T47D (cell line): ENCODE data around the gene MAPK11.
A peak's percentile ranks its signal among the peaks of the same experiment; 100 is the strongest.

Source experiments
- DNase-seq, 2 experiments: peaks; one replicate each; pipeline versions ENCODE4 v3.0.0 to v3.0.0-alpha.2; 2011 to 2012; ENCODE audit warnings: low read depth in 1 of 2, low spot score in 1 of 2
- JUND ChIP-seq: IDR thresholded peaks from 2 replicates; pipeline ENCODE4 v1.6.1; 2012; ENCODE audit warnings: low read depth
- in situ Hi-C: cut with HindIII; loops from 2 replicates; pipeline ENCODE4 v1.10.0; 2016; ENCODE audit warnings: low sequenced_read_pairs, low pct_unique_long_range_greater_than_20kb

The MAPK11 gene

DNA sequence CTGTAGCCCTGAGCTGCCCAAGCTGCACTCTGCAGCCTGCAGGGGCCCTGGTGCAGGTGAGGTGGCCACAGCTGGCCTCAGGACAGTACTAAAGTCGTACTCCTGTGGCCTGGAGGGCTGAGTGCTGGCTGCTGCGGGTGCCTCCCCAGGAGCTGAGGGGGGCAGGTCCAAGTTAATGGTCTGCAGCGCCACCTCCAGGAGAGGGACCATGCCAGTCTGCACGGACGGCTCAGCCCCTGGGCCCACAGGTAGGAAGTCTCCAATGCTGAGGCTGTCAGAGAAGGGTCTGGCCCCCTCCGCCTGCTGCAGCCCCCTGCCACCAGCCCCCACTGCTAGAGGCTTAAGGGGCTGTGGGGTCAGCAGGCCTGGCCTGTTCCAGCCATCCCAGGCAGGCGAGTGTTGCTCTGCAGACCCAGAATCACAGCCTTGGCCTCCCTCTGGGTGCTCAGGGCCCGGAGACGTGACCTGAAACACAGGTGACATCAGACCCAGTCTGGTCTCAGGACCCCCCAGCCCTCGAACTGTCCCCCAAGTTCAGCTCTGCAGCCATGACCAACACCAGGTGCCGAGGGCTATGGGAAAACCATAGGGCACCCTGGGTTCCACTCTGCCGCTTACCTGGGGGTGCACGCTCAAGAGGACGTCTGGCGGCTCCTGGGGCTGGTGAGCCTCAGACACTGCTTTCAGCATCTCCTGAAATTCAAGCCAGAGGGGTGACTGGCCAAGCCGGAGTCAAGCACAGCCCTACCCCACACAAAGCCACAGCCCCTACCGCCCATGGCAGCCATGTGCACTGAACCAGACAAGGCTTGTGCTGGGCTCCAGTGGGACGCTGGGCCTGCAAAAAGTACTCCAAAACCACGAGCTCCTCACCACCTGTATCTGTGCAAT, 48.5 kb downstream of the MAPK11 start:
- no peak for DNase-seq
- in situ Hi-C loops = no loop called here
- no peak for TF ChIP-seq JUND

DNA sequence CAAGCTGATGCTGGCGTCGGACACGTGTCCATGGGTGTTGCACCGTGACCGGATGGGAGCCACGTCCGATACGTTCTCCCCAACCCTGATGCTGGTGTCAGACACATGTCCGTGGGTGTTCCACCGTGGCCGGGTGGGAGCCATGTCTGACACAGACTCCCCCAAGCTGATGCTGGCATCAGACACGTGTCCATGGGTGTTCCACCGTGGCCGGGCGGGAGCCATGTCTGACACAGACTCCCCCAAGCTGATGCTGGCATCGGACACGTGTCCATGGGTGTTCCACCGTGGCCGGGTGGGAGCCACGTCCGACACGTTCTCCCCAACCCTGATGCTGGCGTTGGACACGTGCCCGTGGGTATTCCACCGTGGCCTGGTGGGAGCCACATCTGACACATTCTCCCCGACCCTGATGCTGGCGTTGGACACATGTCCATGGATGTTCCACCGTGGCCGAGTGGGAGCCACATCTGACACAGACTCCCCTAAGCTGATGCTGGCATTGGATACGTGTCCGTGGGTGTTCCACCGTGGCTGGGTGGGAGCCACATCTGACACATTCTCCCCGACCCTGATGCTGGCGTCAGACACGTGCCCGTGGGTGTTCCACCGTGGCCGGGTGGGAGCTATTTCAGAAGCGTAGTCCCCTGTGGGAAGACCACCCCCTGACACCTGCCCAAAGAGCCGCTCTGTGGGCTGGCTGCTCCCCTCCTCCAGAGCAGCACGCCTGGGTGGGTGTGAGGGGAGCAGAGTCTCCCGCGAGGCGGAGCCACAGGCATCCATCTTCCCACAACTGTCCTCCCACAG, 49.4 kb downstream of the MAPK11 start:
- no peak for DNase-seq
- in situ Hi-C loops = no loop called here
- TF ChIP-seq JUND = no peak

DNA sequence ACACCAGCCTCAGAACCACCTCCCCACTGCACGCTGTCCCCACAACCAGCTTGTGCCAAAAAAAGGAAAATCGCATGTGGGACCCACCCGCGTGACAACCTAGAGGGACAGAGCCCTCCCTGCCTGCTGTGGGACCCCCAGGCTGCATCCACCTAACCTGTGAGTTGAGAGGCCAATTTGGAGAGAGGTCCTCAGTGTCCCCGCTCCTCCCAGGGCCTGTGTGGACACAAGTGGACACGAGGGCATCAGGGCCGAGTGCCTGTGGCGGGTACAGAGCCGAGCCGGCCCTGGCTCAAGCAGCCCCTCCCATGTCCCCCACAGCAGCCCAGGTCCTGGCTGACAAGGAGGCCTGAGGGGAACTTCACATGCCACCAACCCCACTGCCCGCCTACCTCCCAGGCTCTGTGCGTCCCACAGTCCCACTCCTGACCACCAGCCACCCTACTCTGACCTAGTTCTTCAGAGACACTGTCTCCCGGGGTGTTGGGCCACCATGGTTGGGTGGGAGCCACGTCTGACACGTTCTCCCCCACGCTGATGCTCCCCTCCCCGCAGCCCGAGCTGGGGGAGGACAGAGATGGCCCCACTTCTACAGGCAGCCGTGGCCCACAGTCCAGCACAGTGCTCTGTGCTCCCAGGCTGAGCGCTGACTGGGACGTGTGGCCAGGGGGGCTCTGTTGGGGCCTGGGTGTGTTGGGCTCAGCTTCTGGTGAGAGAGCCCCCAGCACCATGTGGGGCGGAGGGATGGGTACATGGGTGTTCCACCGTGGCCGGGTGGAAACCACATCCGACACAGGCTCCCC, 50.2 kb downstream of the MAPK11 start:
- in situ Hi-C loops = no loop called here
- TF ChIP-seq JUND = no peak
- DNase-seq = no peak

DNA sequence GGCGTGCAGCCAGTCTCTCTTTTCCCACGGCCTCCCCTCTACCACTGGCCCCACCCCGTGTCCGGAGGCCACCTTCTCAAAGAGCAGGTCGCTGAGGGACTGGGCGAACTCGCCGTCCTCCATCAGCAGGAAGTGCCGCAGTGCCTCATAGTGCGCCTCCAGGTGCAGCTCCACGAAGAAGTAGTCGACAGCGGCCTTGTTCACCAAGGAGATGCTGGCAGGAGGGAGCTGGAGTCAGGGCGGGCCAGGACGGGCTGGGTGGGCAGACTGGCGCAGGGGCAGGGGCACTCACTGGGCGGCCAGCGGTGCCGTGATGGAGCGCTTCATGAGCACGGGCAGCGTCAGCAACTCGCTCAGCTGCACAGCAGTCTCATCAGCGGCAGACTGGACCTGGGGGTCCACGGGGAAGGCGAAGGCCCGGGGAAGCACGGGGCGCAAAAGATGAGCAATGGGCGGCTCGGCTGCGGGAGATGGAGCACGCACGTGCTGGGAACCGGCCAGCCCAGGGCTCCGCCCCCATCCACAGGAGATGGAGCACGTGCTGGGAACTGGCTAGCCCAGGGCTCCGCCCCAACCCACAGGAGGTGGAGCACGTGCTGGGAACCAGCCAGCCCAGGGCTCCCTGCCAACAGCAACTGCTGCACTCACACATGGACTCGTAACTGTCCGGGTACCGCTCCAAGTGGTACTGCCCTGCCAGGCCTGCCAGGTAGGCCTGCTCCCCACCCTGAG, 51.0 kb downstream of the MAPK11 start:
- TF ChIP-seq JUND = no peak
- DNase-seq = peak; percentile 72 to 77
- in situ Hi-C loops = no loop called here

DNA sequence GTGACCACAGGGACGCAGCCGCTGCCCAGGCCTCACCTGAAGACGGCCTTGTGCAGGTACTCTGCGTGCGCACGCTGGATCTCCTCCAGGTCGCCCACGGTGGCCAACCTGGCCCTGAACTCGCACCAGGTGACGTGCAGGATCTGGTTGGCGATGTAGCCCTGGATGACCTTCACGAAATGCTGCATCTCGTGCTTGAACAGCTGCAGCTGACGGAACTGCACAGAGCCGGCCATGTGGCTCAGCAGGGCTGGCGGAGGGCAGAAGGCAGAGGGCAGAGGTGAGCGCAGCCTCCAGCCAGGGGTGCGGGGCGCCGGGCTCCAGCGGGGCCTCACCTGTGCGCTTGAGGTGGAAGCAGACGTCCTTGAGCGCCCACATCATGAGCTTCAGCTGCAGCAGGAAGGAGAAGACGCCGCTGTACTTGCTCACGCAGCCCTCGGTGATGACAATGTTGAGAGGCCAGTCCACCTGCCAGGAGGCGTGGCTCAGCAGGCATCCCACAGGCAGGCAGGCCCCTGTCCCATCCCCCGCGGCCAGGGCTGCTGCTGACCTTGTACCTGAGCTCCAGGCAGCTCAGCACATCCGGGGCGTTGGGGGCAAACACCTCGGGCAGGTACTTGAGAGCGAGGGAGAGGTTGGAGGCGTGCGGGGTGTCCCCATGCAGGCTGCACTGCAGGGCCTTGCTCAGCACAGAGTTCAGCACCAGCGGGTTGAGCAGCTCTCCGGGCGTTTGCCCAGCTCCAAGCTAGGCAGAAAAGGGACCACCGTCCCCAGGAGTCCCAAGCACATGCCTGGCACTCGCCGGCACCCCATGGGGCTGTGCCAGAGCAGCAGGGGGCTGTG, 51.8 kb downstream of the MAPK11 start:
- in situ Hi-C loops = no loop called here
- DNase-seq = no peak
- TF ChIP-seq JUND = no peak

DNA sequence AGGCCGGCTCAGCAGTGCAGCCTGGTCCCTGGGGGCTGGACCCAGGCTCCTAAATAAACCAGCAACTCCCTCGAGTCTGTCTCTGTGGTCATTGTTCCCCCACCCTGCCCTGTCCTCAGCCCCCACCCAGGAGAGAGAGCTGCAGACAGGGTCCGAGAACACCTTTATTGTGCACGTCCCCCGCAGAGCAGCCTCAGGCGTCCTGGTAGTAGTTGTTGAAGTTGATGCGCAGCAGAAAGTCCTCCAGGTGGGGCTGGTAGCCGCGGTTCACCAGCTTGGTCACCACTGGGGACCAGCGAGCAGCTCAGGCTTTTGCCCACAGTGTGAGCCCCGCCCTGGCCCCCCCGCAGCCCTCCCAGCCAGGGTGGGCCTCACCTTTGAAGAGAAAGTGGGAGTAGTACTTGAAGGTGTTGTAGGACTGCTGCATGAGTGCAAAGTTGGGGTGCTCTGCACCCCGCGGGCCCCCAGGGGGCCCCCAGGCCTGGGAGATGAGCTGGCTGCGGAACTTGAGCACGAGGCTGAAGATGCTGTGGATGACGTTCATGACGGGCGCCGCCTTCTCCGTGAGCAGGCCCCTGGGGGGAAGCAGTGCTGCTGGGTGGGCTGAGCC, 52.5 kb downstream of the MAPK11 start:
- no peak for DNase-seq
- in situ Hi-C loops = no loop called here
- no peak for TF ChIP-seq JUND

DNA sequence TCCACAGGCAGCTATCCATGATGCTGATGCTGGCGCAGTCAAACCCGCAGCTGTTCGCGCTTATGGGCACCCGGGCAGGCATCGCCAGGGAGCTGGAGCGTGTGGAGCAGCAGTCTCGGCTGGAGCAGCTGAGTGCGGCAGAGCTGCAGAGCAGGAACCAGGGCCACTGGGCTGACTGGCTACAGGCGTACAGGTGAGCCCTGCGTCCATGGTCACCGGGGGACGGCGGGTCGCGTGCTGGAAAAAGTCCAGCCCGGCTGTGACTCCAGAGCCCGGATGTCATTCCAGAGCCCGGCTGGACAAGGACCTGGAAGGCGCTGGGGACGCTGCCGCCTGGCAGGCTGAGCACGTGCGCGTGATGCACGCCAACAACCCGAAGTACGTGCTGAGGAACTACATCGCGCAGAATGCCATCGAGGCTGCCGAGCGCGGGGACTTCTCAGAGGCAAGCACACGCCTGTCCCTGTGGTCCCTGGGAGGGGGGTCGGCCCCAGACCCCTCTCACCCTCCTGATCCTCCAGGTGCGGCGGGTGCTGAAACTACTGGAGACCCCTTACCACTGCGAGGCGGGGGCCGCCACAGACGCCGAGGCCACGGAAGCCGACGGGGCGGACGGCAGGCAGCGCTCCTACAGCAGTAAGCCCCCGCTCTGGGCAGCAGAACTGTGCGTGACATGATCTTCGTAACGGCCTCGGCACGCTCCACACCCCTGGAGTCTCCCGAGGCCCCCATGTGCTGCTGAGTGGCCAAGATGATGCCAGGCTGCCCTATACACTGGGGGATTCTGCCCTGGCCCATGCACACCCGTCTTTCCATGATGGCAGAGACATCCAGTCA, 53.3 kb downstream of the MAPK11 start:
- DNase-seq = no peak
- TF ChIP-seq JUND = no peak
- in situ Hi-C loops = no loop called here

DNA sequence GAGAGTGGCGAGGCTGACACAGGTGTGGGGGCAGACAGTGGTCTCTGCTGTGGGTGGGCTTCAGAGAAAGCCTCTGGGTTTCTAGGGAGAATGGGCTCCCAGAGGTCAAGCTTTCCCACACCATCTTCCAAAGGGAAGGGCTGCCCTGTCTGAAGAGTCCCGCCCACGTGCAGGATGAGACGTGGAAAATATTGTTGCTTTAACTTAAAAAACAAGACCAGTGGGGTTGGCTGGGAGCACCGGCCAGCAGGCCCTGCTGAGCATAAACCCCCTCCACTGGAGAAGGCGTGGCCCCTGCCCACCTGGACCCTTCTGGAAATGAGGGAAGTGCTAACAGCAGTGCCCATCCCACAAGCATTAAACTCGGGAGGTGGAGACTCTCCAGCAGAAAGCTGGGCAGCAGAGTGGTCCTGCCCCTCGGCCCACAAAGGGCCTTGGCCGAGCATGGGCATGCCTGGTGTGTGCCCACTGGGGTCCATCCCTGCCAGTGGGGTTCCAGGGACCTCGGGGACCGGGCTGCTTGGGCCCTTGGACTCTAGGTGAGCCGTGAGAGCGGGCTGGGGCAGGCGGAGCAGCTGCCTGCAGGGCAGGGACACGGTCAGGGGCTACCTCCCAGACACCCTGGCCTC, 54.0 kb downstream of the MAPK11 start:
- TF ChIP-seq JUND = no peak
- DNase-seq = no peak
- in situ Hi-C loops = no loop called here

DNA sequence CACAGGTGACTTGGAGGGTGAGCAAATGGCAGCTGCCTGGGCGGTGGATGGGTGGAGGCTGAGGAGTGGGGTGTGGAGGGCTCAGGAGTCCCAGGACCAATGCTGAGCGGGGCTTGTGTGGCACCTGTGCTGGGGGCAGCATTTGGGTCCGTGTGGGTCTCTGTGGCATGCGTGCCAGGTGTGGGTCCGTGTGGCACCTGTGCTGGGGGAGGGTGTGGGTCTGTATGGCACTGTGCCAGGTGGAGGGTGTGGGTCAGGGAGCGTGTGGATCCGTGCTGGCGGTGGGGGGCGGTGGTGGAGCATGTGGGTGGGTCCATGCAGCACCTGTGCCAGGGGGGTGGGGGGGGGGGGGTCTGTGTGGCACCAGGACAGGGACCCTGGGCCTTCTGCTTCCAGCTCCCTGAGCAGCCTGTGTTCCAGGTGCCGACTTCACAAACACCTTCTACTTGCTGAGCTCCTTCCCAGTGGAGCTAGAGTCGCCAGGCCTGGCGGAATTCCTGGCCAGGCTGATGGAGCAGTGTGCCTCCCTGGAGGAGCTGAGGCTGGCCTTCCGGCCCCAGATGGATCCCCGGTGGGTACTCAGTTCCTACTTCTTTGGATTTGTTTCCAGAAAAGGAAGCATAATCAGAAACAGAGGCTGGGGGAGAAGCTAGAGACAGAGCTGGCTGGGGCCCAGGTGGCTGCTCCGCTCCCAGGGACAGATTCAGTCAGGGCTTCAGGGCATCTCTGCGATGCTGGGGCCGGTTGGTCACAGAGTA, 54.7 kb downstream of the MAPK11 start:
- no peak for TF ChIP-seq JUND
- no peak for DNase-seq
- in situ Hi-C loops = no loop called here
